EL (cell line): ENCODE measurements around the gene LYZL2.
"Not testable (repeated sequence)": the region's sequence is repeated elsewhere in the genome, so short reads cannot be mapped to it uniquely, and the experiment has no call there.

Experiments used
- DNase-seq: peaks from one replicate; pipeline ENCODE4 v3.0.0-alpha.2; 2016

LYZL2 gene

DNA sequence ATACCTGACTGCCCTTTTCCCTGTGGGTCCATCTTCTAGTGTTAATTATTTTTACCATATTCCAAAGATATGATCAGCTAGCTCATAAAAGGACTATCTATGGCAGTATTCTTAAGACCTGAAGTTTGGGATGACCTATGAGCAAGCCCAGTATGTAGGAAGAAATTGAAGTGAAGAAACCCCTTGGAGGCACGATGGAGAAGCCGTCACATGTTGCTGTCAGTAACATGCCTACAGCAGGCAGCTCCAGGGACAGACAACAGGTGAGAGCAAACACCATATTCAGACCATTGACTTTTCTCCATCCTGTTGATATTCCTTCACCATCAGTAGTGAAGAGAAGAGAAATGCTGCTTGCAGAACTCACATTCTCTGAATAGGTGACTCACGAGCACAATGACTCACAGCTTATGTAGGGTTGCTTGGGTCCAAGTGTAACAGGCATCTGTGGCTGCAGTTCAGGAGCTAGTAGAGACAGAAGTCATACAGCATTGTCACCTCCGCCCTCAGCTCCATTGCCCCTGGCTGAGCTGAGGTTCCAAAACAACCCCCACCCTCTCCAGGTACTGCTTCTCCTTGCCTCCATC is 8.4 kb upstream of the LYZL2 start:
- DNase-seq, result peak; percentile 89

DNA sequence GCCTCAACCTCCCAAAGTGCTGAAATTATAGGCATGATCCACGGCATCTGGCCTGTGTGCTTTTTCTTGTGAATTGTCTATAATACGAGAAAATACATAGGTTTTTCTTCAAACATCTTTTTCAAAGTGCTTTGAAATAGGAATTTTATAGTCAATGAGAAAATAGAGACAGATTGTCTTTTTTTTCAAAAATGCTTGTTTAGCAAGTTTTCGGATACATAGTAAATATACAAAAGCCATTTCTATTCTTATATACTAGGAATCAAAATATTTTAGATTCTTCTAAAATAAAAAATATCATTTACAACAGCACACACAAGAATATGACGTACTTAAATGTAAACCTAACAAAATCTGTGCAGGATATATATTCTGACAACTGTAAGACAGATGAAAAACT is 1.6 kb upstream of the LYZL2 start:
- DNase-seq, result no peak

DNA sequence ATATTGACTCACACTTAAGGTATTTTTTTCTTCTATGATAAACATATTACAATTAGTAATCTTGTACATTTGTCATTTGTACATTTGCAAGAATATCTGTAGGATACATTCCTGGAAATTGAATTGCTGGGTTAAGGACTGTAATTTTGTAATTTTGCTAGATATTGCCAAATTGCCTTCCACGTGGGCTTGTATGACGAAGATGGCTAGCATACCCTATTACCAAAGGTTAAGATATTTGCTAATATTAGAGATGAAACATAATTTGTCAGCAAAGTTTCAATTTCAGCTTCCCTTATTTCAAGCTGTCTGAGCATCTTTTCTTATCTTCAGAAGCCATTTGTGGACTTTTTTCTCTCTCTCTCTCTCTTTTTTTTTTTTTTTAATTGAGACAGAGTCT is 1.0 kb upstream of the LYZL2 start:
- peak; percentile 28 for DNase-seq

DNA sequence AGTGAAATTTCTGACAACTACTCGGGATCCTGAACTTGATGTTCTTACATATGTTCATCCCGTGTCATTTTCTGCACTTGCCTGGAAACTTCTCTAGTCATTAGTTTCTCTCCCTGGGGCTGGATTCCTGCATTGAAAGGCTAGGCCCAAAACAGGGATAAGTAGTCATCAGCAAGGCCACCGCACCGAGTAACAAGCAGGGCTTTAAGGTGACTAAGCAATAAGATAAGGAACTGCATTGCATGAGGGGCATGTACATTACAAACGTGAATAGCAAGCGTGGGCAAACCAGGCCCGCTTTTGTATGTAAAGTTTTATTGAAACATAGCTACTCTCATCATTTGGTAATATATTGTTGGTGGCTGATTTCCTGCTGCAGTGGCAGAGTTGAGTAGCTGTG is 977 bp downstream of the LYZL2 start:
- DNase-seq, result not testable (repeated sequence)

DNA sequence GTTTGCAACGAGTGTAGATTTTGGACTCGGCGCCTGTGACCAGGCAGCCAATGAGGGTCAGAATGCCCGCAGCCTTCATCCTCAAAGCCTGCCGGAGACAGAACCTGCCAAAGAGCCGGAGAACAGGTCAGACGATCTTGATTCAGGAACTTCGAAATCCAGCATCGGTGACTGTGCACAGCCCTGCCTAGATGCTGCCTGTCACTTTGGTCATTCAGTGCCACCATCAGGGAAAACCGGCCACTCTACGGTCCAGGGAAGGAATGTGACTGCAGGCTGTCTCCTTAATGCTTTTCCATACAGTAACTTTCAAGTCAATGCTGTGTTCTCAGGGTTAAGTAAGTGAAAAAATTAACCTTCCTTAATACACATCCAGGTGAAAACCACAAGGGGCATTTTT is 2.7 kb downstream of the LYZL2 start:
- not testable (repeated sequence) for DNase-seq

DNA sequence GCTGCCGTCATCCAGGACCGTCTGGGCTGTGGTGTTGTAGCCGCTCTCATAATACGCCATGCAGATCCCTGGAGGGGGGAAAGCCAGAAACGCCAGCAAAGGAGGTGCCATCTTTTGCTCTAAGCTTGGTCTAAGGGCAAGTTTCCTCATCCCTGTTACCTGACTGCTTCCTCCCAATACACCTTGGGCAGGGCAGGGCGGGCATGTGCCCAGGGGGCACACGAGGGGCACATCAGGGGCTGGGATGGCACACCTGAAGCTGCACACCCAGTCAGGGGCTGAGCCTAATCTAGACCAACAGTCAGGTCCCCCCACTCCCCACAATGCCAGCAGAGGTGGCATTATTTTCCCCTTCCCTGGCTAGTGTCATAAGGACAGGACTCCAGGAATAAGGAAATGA is 3.4 kb downstream of the LYZL2 start:
- DNase-seq, result not testable (repeated sequence)

DNA sequence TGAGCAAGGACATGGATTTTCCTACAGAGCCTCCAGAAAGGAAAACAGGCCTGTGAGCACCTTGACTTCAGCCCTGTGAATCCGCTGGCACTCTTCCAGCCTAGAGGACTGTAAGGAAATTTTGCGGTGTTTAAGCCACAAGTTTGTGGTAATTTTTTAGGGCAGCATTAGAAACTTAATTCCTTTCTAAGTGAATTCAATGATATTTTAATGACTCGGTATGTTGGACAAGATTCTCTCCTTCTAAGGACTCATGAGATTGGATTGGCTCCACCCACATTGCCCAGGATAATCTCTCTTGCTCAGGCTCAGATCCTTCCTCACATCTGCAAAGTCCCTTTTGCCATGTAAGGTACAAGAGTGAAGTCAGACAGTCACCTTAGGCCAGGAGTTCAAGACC is 4.5 kb downstream of the LYZL2 start:
- DNase-seq, result peak; percentile 23

DNA sequence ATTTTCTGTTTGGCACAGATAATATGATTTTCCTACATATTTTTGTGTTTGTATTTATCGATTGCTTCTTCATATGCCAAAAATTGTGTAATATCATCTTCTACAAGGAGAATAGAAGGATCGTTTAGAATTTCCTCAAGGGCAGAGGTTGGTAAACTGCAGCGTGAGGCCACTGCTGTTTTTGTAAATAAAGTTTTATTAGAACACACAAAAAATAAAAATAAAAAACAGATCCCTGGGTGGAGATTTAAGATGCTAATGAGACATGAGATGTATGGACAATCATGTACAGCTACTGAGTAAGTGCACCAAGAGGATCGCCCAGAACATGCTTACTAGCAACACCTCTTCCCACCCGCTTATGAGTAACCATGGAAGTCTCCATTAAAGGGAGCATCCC is 9.6 kb downstream of the LYZL2 start:
- DNase-seq, result no peak

DNA sequence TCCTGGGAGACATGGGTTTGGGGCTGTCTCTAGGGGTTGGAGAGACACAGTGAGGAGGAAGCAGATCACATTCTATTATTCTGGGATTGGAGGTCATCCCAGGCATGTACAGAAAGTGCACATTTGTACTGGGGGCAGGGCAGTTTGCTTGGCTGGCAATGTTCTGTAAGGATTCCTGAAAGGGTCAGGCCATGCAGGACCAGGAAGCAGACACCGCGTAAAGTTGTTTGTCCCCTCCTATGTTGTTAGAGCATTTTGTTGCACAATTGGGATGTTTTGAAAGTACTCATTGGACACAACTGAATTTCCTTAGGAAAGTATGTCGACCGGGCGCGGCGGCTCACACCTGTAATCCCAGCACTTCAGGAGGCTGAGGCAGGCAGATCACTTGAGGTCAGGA is 12.5 kb downstream of the LYZL2 start:
- no peak for DNase-seq

DNA sequence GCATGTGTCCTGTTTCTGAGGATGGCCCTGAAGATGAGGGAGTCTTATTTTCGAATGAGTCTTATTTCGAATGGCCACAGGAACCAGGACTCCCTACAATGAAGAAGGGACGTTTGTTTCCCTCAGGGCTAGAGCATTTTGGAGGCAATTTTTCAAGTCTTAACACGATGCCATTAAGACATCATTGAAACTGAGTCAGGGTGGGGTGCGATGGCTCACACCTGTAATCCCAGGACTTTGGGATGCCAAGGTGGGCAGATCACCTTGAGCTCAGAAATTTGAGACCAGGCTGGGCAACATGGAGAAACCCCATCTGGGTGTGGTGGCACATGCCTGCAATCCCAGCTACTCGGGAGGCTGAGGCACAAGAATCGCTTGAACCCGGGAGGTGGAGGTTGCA is 18.5 kb downstream of the LYZL2 start:
- DNase-seq, result not testable (repeated sequence)

DNA sequence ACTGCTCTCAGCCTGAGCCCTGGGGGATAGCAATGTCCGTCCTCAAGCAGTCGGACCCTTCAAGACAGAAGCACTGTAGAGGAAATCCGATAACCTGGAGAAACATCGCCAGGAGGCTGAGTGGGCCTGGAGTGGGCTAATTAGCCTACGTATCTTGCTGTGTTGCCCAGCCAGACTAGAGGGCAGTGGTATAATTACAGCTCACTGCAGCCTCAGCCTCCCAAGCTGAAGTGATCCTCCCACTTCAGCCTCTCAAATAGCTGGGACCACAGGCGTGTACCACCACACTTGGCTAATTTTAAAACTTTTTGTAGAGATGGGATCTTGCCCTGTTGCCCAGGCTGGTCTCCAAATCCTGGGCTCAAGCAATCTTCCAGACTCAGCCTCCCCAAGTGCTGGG is 21.7 kb downstream of the LYZL2 start:
- no peak for DNase-seq

DNA sequence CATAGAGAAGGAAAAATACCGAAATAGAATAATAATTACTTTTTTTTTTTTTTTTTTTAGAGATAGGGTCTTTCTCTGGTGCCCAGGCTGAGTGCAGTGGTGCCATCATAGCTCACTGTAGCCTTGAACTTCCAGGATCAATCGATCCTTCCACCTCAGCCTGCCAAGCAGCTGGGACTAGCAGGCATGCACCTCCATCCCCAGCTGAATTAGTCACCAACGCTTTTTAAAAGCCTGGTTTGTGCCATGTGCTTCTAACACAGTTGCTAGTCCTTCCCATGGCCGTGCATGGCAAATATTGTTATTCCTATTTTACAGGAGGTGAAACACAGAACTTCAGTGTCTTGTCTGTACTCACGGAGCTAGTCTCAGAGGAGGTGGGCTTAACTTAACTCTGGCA is 23.2 kb downstream of the LYZL2 start:
- no peak for DNase-seq

DNA sequence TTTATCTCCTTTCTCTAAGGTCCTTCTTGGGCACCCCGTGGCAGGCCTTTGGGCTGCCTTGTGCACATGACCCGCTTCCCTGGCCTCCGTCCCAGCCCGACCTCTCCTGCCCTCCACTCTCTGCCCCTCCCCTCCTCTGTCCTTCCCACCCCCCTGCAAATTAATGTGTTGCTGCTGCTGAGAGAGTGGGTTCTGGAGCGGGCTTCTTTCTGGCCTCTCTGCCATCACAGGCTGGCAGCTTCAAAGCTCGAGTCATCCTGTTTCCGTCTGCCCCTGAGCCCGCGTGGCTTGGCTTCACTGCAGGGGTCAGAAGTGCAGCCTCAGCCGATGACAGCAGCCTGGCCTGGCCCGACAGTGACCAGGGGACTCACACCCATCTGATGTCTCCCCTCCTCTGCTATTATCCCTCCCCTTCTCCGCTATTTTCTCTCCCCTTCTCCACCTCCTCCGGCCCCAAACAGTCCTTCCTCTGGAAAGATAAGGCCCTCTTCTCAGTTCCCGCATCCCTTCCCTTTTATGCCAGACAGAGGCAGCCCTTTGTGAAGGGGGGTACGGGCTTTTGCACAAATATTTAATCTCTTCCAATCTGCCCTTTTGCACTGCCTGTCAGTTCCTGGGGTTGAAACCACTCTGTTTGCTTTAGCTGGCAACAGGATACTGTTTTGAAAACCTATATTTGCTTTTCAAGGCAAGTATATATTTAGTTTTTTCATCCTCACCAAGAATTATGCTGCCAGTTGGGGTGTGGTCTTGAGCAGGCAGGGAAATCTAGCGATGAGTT is 24.0 kb downstream of the LYZL2 start:
- not testable (repeated sequence) for DNase-seq

DNA sequence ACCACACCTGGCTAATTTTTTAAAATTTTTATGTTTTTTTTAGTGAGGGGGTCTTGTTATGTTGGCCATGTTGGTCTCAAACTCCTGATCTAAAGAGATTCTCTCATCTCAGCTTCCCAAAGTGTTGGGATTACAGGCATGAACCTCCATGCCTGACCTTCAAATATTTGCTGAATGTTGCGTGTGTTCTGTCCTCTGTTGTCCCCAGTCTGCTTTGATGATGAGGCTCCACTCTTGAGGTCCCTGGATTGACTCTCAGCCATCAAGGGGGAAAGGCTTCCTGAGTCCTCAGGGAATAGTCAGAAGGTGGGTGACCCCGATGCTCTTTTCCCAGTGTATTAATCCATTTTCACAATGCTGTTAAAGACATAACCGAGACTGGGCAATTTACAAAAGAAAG is 26.0 kb downstream of the LYZL2 start:
- DNase-seq, result no peak

DNA sequence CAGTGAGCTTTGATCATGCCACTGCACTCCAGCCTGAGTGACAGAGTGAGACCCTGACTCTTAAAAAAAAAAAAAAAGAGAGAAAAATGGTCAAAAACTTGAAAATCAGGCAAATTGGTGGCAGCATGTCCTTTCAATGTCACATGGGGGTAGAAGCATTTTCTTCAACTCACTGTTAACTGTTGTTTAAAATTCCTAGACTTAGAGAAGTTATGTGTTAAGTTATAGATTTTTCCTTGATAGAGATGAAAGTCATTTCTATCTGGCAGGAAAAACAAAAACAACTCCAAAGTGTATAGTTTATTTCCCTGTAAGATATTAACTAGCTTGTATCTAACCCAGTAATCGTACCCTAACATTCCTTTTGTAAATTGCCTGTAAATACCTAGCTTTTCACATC is 26.8 kb downstream of the LYZL2 start:
- DNase-seq, result no peak

DNA sequence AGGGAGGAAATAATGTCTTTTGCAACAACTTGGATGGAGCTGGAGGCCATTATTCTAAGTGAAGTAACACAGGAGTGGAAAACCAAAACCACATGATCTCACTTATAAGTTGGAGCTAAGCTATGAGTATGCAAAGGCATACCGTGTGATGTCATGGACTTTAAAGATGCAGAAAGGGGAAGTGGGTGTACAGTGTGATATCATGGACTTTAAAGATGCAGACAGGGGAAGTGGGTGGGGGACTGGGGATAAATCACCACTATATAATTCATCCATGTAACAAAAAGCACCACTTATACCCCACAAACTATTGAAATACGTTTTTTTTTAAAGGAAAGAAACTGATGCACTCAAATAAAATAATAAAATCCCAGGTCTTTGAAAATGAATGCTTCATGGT is 29.5 kb downstream of the LYZL2 start:
- no peak for DNase-seq

DNA sequence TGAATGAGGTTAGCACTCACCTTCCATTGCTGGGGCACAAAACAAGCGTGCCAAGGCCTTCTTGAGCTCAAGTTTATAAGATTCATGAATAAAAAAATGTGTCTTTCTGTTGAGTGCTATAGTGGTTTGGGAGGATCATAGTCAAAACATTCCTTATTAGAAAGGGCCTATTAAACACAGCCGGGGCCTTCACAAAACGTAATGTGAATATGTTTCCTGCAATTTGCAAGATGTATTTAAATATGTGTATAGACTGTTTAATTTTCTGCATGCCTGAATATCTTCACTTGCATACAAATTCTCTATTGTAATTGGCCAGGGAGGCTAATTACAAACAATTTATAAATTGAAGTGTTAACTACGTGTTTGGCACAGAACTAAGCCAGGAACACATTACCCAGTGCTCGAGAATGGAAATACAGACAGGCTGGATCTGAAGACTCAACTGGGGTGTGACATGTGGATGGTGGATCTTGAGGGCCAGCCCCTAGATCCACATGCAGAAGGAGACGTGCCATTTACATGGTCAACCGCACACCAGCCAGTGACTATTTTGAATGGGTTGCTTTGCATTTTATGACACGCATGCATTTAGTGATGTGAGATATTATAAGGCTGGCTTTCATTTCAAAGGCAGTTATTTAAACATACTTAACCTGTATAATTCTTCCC is 31.3 kb downstream of the LYZL2 start:
- DNase-seq, result no peak

DNA sequence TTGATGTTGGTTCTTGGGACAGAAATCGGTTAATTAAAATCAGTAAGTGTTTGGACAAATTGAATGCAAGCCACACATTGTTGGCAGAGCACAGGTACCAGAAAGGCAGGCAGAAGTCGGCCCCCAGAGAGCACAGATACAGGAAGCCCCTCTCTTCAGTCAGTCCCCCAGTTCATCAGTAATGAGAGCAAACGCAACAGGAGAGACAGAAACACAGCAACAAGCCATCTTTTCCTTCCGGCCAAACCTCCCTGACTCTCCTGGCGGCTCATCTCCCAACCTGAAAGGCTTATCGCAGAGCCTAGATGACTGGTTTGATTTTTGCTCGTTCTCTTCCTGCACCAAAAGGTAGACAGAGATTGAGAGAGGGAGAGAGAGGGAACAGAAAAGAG is 32.1 kb downstream of the LYZL2 start:
- DNase-seq, result not testable (repeated sequence)

DNA sequence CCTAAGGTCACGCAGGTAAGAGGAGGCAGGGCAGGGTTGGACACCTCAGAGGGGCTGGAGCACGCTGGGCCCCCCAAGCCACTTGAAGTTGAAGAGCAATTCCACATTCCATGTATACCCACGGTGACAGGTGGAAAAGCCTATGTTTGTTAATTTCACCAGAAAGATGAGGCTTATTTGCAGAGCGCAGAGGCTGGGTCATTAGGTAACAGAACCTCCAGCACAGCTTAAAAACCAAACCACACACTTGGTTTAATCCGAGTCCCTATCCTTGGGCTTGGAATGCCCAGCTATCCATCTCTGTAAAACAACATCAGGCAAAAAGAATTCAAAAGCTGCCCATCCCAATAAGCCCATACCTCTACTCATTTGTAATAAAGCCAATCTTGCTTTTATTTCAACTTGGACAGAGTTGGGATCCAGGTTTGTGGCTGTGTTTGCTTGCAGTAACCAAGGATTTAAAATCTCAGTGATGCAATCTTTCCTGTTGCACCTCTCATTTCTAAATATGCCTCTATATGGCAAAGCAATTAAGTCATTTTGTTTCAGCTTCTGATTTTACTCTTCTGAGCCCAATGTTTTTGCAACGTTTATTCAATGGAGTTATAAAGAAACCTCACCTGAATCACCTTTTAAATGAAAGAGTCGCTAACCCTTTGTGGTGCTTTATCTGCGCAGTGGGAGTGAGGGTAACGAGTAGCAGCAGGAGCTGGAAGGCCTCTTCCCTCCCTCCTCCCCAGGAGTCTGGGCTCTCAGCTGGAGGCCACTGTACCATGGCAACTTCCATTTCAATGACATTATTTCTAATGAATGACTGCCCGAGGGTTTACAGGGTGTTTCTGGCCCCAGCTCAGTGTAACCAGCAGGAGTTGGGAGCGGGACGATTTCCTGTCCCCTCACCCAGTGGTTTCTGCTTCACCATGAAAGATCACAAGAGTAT is 32.8 kb downstream of the LYZL2 start:
- not testable (repeated sequence) for DNase-seq

DNA sequence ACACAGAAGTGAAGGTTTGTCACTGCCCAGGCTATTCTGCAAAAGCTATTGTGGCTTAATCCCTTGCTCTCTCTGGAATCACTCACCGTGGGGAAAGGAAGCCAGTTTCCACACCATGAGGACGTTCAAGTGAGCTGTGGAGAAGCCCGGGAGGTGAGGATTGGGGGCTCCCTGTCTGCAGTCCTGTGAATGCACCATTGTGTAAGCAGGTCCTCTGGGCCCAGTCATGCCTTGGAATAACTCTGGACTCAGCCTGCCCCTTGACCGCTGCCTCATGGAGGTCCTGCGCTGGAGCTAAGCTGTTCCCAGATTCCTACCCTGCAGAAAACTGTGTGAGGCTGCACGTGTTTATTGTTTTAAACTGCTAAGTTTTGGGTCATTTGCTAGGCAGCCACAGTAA is 33.5 kb downstream of the LYZL2 start:
- DNase-seq, result no peak

DNA sequence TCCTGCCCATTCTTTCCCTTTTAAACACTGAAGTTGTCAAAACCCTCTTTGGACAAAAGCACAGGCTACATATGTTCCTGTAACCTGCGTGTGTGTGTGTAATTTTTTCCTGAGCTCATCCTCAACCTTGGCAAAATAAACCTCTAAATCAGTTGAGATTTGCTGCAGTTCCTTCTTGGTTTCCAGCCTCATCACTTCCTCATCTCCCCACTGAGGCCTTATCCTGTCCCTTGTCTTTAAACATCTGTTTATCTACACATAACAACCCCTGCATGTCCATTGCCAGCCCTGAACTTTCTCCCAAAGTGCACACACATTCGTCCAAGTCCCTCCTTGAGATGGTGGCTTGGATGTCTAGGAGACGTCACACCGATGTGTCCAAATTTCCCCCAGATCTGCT is 35.5 kb downstream of the LYZL2 start:
- DNase-seq, result no peak

DNA sequence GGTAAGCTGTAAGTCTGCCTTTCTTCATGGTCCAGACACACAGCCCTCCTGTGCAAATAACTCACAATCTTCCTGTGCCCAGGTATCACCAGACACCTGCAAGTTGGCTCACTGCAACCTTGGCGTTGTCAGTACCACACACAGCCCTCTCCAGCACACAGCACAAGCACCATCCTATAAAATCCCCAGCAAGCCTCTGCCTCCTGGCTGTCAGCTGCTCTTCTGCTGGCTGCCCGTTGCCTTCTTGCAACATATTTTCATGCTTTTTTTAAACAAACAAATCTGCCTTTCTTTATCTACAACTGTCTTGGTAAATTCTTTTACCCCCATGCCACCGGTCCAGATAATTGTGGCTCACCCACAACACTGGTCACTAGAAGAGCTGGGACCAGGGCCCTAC is 36.8 kb downstream of the LYZL2 start:
- DNase-seq, result not testable (repeated sequence)

DNA sequence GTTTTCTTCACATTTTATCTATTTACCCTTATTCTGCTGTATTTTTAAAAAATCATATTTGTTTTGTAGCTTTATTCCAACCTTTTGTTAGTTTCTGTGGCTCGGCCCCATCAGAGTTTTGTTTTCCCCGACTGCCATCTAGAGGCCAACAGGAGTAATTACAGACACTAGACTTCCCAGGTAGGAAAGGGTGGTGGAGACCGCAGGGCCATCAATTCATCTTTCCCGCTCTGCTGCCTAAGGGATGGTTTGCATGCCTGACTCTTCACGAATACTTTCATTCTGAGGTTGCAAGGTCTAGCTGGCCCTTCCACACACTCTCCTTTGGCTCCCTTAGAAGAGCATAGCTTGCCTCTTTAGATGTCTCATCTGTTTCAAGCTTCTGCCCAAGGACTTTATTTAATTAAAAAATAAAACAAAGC is 38.3 kb downstream of the LYZL2 start:
- DNase-seq, result peak; percentile 59
